IPS-20b (cell line): ENCODE measurements around the gene CLEC11A.
"Not testable (repeated sequence)": the region's sequence is repeated elsewhere in the genome, so short reads cannot be mapped to it uniquely, and the experiment has no call there.

ENCODE experiments used
- H3K27ac ChIP-seq: one replicate; pipeline ENCODE4 v1.5.1; 2013; ENCODE audit warnings: low read length
- H3K27me3 ChIP-seq: 2 replicates; pipeline ENCODE4 v1.6.1; 2013; ENCODE audit warnings: mild to moderate bottlenecking, low read length, inconsistent platforms; ENCODE audit not compliant: insufficient read depth
- H3K36me3 ChIP-seq: 2 replicates; pipeline ENCODE4 v1.6.1; 2013; ENCODE audit warnings: low read depth, mild to moderate bottlenecking, inconsistent platforms, low read length, moderate library complexity; ENCODE audit not compliant: insufficient read depth
- H3K4me1 ChIP-seq: 2 replicates; pipeline ENCODE4 v1.6.1; 2013; ENCODE audit warnings: mild to moderate bottlenecking, control low read depth, inconsistent platforms, low read length, moderate library complexity; ENCODE audit not compliant: insufficient read depth
- H3K4me3 ChIP-seq: 2 replicates; pipeline ENCODE4 v1.5.1; 2013; ENCODE audit warnings: mild to moderate bottlenecking, low read length, inconsistent platforms
- H3K9ac ChIP-seq: 2 replicates; pipeline ENCODE4 v1.6.1; 2013; ENCODE audit warnings: low read depth, mild to moderate bottlenecking, inconsistent platforms, low read length, moderate library complexity
- H3K9me3 ChIP-seq: 2 replicates; pipeline ENCODE4 v1.6.1; 2013; ENCODE audit warnings: mild to moderate bottlenecking, low read depth, low read length, inconsistent platforms; ENCODE audit not compliant: insufficient read depth

CLEC11A gene

DNA sequence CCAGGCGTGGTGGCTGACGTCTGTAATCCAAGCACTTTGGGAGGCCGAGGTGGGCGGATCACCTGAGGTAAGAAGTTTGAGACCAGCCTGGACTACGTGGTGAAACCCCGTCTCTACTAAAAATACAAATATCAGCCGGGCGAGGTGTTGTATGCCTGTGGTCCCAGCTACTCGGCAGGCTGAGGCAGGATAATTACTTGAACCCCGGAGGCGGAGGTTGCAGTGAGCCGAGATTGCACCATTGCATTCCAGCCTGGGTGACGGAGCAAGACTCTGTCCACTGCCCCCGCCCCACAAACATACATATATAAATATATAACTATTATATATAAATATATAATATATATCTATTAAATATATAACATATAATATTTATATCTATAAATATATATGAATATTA is 24.0 kb downstream of the CLEC11A start:
- H3K9me3 ChIP-seq: peaks cover 23% of the 10 kb centered on the region; the same call in 1 of the 2 replicates
- H3K27me3 ChIP-seq, H3K4me1 ChIP-seq, H3K4me3 ChIP-seq, H3K9ac ChIP-seq, H3K36me3 ChIP-seq, H3K27ac ChIP-seq: not testable (repeated sequence)

DNA sequence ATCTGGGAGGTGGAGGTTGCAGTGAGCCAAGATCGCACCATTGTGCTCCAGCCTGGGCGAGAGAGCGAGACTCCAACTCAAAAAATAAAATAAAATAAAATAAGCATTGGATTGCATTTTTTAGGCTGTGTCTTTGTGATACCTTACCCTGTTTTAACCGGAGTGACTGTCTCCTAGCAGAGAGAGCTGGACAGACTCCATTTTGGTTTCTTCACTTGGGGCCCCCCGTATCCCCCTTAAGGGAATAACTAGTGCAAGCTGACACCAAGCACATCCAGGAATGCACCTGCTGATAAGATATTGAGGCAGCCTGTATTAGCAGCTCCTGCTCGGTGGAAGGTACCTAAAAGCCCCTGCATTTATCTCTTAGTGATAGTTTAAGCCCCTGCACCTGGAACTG is 26.3 kb downstream of the CLEC11A start:
- H3K9me3 ChIP-seq: peaks cover 17% of the 10 kb centered on the region; the same call in 1 of the 2 replicates
- no peak overlapping the region for H3K9ac ChIP-seq
- H3K4me1 ChIP-seq: no peaks in the 10 kb centered on the region
- no peak overlapping the region for H3K4me3 ChIP-seq
- H3K36me3 ChIP-seq: no peaks in the 10 kb centered on the region
- no peaks in the 10 kb centered on the region for H3K27me3 ChIP-seq
- no peak overlapping the region for H3K27ac ChIP-seq

DNA sequence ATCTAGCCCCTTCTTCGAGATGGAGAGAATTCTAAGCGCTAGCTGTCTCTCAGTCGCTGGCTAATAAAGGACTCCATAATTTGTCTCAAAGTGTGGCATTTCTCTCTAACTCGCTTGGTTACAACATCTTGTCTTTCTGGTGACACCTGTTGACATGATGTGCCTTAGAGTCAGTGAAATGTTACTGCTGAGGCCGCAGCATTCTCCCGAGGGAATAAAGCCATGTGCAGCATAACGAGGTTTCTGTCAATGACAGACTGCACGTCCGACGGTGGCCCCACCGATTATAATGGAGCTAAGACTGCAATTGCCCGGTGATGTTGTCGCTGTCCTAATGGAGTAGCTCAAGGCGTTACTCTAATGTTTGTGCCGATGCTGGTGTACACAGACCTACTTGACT is 26.8 kb downstream of the CLEC11A start:
- H3K4me3 ChIP-seq: no peak overlapping the region
- no peaks in the 10 kb centered on the region for H3K27me3 ChIP-seq
- H3K9ac ChIP-seq: no peak overlapping the region
- H3K4me1 ChIP-seq: no peaks in the 10 kb centered on the region
- H3K36me3 ChIP-seq: no peaks in the 10 kb centered on the region
- H3K27ac ChIP-seq: no peak overlapping the region
- H3K9me3 ChIP-seq: peaks cover 18% of the 10 kb centered on the region; the same call in 1 of the 2 replicates

DNA sequence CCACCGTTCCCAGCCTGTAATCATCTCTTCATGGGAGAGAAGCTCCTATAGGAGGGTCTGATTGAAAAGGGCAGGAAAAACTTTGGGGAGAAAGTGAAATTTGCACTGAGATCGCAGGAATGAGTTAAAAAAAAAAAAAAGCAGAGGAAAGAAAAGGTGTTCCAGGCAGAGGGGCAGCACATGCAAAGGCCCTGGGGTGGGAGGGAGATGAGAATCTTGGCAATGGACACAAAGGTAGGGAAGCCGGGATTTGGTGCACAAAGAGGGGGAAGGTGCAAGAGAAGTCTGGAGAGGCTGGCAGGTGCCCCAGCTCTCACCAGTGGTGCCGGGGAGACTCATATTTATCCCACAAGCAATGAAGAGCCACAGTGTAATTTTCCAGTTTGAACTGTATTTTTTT is 30.7 kb downstream of the CLEC11A start:
- H3K9ac ChIP-seq: no peak overlapping the region
- H3K36me3 ChIP-seq: no peaks in the 10 kb centered on the region
- H3K27ac ChIP-seq: no peak overlapping the region
- no peak overlapping the region for H3K4me3 ChIP-seq
- H3K9me3 ChIP-seq: peaks cover 21% of the 10 kb centered on the region; the same call in 1 of the 2 replicates
- no peaks in the 10 kb centered on the region for H3K27me3 ChIP-seq
- H3K4me1 ChIP-seq: no peaks in the 10 kb centered on the region

DNA sequence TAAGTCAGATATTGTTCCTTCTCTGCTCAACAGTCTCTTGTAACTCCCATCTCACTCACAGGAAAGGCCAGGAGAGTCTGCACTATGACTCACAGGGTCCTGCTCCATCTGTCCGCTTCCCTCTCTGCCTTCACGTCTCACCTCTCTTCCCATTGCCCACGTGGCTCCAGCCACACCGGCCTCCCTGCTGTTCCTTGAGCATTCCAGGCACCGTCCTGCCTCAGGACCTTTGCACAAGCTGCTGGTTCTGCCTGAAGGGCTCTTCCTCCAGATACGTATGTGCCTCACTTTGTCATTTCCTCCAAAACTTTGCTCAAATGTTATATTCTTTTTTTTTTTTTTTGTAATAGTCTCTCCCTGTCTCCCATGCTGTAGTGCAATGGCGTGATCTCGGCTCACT is 33.1 kb downstream of the CLEC11A start:
- H3K9me3 ChIP-seq: peaks cover 22% of the 10 kb centered on the region
- H3K4me1 ChIP-seq, H3K36me3 ChIP-seq, H3K4me3 ChIP-seq, H3K9ac ChIP-seq, H3K27me3 ChIP-seq, H3K27ac ChIP-seq: not testable (repeated sequence)

DNA sequence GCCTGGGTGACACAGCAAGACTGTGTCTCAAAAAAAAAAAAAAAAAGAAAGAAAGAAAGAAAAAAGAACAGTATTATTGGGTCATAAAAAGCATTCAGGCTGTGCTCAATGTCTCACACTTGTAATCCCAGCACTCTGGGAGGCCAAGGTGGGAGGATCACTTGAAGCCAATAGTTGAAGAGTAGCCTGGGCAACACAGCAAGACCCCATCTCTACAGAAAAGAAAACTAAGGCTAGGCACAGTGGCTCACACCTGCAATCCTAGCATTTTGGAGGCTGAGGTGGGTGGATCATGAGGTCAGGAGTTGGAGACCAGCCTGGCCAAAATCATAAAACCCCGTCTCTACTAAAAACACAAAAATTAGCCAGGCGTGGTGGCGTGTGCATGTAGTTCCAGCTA is 34.5 kb downstream of the CLEC11A start:
- not testable (repeated sequence) for H3K27me3 ChIP-seq, H3K27ac ChIP-seq, H3K36me3 ChIP-seq, H3K9ac ChIP-seq, H3K4me3 ChIP-seq, H3K4me1 ChIP-seq
- peaks cover 22% of the 10 kb centered on the region for H3K9me3 ChIP-seq

DNA sequence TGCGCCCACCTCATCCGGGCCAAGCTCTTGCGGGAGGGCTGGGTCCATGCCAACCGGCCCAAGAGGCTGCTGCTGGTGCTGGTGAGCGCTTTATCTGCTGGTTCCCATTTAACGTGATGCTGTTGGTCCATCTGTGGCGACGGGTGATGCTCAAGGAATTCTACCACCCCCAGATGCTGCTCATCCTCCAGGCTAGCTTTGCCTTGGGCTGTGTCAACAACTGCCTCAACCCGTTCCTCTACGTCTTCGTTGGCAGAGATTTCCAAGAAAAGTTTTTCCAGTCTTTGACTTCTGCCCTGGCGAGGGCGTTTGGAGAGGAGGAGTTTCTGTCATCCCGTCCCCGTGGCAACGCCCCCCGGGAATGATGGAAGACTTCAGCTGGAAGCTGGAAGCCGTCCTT is 35.9 kb downstream of the CLEC11A start:
- H3K9me3 ChIP-seq: peaks cover 22% of the 10 kb centered on the region
- not testable (repeated sequence) for H3K4me3 ChIP-seq, H3K27me3 ChIP-seq, H3K27ac ChIP-seq, H3K9ac ChIP-seq, H3K36me3 ChIP-seq, H3K4me1 ChIP-seq

DNA sequence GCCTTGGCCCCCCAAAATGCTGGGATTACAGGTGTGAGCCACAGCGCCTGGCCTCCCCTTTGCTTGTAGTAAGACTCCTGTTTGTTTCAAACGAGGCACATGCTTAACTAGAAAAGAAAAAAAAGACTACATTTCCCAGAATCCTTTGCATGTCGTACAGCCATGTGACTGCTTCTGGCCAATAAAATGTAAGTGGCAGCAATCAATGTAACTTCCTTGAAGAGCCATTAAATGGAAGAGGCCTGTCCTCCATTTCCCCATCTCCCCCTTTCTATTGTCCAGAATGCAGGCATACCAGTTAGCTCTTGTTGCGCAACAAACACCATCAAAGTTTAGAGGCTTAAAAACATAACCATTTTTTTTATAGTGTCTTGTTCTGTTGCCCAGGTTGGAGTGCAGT is 36.7 kb downstream of the CLEC11A start:
- no peaks in the 10 kb centered on the region for H3K4me1 ChIP-seq
- no peaks in the 10 kb centered on the region for H3K27me3 ChIP-seq
- H3K36me3 ChIP-seq: no peaks in the 10 kb centered on the region
- H3K27ac ChIP-seq: no peak overlapping the region
- H3K9me3 ChIP-seq: peaks cover 22% of the 10 kb centered on the region
- no peak overlapping the region for H3K4me3 ChIP-seq
- no peak overlapping the region for H3K9ac ChIP-seq

DNA sequence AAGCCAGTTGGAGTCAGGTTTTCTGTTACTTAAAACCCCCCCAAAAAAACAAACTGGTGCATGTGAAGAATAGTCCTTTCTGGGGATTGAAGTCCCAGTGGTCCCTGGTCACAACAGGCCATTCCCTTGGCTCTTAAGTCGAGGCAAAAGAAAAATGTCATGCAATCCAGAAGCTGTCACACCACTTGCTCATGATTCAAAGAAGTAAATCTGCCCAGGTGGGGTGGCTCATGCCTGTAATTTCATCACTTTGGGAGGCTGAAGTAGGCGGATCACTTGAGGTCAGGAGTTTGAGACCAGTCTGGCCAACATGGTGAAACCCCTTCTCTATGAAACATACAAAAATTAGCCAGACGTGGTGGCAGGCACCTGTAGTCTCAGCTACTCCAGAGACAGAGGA is 38.3 kb downstream of the CLEC11A start:
- not testable (repeated sequence) for H3K9ac ChIP-seq, H3K27me3 ChIP-seq, H3K27ac ChIP-seq, H3K4me1 ChIP-seq, H3K4me3 ChIP-seq, H3K36me3 ChIP-seq
- H3K9me3 ChIP-seq: peaks cover 17% of the 10 kb centered on the region

DNA sequence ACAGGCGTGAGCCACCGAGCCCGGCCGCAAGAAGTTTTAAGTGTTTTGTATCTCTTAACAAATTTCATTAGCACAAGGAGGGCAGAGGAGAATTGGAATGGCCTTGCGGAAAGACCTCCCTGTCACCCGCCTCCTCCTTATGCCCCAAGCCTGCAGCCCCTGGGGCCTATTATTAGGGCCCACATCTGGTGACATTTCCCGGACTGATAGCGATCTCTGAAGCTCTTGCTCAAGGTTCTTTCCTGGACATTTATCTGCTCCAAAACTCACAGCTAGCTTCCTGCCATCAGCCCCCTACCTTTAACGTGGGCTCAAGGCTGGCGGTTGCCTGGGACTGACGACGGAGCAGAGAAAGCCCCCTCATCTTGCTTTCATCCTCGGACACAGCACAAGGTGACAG is 40.4 kb downstream of the CLEC11A start:
- not testable (repeated sequence) for H3K9ac ChIP-seq, H3K4me3 ChIP-seq, H3K4me1 ChIP-seq, H3K27me3 ChIP-seq, H3K36me3 ChIP-seq, H3K27ac ChIP-seq
- peaks cover 12% of the 10 kb centered on the region for H3K9me3 ChIP-seq

DNA sequence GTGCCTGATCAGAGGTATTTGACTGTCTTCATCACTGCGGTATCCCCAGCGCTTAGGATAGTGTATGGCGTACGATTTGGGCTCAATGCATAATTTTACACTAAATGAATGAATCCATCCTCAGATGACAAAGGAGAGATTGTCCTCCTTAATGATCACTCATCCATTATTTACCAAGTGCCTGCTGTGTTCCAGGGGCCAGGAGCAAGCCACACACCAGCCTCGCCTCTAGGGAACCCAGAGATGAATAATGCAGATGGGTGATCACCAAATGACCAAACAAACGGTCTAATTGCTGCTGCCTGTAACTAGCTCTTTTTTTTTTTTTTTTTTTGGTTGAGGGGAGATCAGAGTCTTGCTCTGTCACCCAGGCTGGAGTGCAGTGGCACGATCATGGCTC is 41.2 kb downstream of the CLEC11A start:
- Histone ChIP-seq H3K36me3 (no peaks in the 10 kb centered on the region), H3K27ac (no peak overlapping the region), H3K9me3 (peaks cover 12% of the 10 kb centered on the region), H3K4me1 (no peaks in the 10 kb centered on the region), H3K9ac (no peak overlapping the region), H3K27me3 (no peaks in the 10 kb centered on the region), H3K4me3 (no peak overlapping the region)

DNA sequence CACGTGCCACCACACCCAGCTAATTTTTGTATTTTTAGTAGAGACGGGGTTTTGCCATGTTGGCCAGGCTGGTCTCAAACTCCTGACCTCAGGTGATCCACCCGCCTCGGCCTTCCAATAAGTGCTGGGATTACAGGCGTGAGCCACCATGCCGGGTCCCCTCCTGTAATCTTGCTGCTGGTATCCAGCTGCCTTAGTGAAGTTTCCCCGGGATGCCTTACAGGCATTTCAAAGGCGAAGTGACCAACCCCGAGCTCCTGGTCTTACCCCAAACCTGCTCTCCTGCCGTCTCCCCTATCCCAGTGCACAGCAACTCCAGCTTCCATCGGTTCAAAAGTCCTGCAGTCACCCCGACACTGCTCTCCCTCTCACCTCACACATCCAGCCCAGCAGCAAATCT is 43.6 kb downstream of the CLEC11A start:
- H3K27ac ChIP-seq, H3K9me3 ChIP-seq, H3K27me3 ChIP-seq, H3K36me3 ChIP-seq, H3K4me3 ChIP-seq, H3K9ac ChIP-seq, H3K4me1 ChIP-seq: not testable (repeated sequence)

DNA sequence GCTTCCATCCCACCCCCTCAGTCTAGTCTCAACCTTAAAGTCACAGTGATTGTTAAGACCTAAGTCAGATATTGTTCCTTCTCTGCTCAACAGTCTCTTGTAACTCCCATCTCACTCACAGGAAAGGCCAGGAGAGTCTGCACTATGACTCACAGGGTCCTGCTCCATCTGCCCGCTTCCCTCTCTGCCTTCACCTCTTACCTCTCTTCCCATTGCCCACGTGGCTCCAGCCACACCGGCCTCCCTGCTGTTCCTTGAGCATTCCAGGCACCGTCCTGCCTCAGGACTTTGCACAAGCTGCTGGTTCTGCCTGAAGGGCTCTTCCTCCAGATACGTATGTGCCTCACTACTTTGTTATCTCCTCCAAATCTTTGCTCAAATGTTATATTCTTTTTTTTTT is 44.1 kb downstream of the CLEC11A start:
- not testable (repeated sequence) for H3K27me3 ChIP-seq, H3K4me3 ChIP-seq, H3K9me3 ChIP-seq, H3K36me3 ChIP-seq, H3K9ac ChIP-seq, H3K27ac ChIP-seq, H3K4me1 ChIP-seq
